22Rv1 (cell line): Measurements from ENCODE around the gene MDM2.

Experiments
- H3K27ac ChIP-seq: fragments of 450-650 bp; 2 replicates; pipeline ENCODE4 v1.5.1; 2017
- CTCF ChIP-seq: fragments of 450-650 bp; IDR thresholded peaks from 2 replicates; pipeline ENCODE4 v1.5.1; 2017; ENCODE audit warnings: mild to moderate bottlenecking
- ZFX ChIP-seq: fragments of 450-650 bp; IDR thresholded peaks from 2 replicates; pipeline ENCODE4 v1.6.1; 2017; ENCODE audit warnings: antibody characterized with exemption, borderline replicate concordance

MDM2 gene

DNA sequence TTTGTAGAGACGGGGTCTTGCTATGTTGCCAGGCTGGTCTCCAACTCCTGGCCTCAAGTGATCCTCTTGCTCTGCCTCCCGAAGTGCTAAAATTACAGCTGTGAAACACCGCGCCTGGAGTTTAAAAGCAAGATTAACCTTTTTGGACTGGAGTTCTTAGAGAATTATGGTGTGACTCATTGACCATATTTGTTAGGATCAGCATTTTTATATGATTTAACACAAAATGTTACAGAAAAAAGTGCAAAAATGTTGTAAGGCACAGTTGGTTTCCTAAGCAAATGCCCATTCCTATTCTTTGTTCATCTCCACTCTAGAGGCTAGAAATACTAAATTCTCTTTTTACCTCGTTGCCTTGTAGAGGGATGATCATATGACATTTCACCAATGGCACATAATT is 34.4 kb upstream of the MDM2 start:
- no peak for TF ChIP-seq CTCF
- TF ChIP-seq ZFX: no peak
- H3K27ac ChIP-seq: no peak overlapping the region

DNA sequence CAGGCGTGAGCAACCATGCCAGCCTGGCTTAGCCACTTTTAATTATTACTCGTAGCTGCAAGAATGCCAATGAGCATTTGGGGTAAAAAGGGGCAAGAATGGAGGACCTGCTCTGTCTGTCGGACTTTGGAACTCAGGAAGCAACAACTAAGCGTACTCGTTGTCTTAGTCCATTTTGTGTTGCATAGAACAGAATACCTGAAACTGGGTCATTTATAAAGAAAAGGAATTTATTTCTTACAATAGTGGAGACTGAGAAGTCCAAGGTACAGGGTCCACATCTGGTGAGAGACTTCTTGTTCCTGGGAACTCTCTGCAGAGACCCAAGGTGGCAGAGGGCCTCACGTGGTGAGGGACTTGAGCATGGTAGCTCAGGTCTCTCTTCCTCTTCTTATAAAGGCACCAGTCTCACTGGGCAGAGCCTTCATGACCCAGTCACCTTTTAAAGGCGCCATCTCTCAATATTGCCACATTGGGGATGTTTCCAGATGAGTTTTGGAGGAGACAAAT is 32.8 kb upstream of the MDM2 start:
- TF ChIP-seq CTCF (no peak), ZFX (no peak)
- no peak overlapping the region for H3K27ac ChIP-seq

DNA sequence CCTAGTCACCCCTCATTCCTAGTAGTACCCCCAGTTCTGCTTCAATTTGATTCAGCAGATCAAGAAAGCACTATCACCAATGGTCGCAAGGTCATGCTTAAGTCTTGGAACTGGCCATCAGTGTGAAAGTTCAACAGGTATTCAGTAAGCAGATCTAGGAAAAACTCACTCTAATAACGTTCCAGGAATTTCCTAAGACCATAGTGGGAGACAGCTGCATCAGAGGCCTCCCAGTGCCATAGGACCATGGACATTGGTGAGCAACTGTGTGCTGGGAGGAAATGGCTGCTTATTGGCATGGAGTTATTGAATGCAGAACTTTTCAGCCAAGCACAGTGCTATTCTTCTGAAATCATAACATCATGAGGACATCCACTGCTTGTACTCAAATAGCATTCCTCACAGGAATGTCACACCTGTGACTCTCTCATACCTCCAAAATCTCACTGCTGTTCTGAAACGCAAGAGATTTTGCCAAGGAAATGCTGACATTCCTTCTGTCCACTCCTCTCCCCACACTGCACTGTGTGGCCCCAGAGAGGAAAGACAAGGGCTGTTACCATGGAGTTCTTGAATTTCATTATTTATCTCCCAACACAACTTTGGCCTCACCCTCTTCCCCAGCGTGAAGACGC is 30.9 kb upstream of the MDM2 start:
- TF ChIP-seq ZFX (no peak), CTCF (no peak)
- no peak overlapping the region for H3K27ac ChIP-seq

- no peak for TF ChIP-seq CTCF
- no peak for TF ChIP-seq ZFX
- H3K27ac ChIP-seq: no peak overlapping the region
Measured at GRCh38 chr12:68779280-68779679, 28.7 kb upstream of the MDM2 start.

DNA sequence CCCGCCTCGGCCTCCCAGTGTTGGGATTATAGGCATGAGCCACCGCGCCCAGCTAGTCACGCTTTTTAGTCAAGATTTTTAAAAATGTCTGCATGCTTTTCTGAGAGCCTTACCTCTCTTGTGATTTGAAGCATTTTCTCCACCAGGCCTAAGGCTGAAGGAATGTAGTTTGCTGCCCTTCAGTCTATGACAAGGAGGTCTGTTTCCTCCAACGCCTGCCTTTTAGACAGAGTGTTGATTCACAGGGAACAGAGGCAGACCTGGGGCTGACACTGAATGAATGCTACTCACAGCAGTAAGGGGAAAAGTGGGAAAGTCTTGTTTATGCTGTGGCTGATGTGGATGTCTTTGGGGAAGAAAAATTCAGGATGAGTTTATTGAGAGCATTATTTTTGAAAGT is 27.2 kb upstream of the MDM2 start:
- TF ChIP-seq ZFX: no peak
- no peak for TF ChIP-seq CTCF
- no peak overlapping the region for H3K27ac ChIP-seq

DNA sequence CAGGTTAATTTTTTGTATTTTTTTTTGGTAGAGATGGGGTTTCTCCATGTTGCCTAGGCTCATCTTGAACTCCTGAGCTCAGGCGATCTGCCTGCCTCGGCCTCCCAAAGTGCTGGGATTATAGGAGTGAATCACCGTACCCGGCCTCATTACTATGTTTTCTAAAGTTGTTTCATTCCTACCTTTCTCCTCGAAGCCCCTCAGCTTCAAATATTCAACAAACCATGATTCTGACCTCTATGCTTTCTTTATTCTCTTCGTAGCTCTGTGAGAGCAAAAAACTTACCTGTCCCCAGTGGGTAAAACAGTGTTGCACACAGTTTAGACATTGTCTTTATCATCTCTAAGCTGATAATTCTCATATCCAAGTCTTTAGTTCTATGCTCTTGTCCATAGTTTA is 26.2 kb upstream of the MDM2 start:
- TF ChIP-seq CTCF: no peak
- TF ChIP-seq ZFX: no peak
- no peak overlapping the region for H3K27ac ChIP-seq

DNA sequence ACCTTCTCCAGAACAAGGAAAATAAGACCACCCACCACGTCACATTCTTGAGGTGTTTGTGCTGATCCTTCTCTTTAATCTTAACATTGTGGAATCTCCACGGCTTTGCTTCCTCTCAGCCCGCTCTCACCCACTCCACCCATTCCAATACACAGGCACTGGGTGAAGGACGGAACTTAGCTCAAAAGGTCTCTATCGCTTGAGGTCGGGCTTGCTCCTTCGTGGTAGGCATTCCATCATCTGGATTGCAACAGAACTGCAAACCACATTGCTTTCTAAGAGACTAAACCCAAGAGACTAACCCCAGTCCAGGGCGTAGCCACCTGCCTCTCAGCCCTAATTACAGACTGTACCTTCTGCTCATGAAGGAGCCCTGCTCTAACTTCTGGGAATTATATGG is 24.0 kb upstream of the MDM2 start:
- TF ChIP-seq ZFX: no peak
- no peak for TF ChIP-seq CTCF
- H3K27ac ChIP-seq: no peak overlapping the region
